ENCODE measurements around the gene TMEM198.

DNA sequence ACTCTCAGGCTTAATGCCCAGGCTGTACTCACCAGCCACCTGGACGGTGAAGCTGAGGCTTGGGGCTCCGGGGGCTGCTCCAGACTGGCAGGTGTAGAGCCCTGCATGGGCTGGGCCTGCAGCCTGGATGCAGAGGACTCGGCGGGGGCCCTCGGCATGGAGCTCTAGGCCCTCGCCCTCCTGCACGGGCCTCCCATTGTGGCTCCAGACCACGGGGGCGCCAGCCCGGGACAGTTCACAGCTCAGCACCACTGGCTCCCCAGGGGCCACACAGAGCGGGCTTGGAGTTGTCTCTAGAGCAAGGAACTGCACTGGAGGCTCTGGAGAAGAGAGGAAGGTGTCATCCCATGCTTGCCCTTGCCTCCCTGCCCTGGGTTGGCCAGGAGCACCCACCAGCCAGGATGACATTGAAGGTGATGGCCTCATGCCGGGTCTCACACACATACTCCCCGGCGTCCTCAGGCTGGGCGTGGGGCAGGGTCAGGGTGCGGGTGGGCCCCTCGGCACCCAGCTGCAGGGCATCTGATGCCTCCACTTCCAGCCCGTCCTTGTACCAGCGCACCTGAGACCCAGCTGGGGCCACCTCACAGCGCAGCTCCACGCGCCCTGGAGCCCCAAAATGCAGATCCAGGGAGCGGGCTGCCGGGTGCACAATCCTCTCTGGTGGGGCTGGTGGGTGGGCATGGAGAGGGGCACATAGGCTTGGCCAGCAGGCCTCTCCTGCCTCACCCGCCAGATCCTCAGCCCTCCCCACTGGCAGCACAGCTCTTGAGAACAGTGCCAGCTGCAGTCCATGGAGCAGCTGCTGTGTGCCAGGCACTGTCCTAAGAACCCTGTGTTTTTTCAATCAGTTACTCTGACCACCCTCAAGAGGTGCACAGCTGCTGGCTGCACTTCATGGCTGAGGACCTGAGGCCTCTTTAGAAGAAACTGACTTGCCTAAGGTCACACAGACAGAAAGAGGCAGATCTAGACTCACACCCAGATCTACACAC, 14.3 kb downstream of the TMEM198 start:
- TF ChIP-seq YY1 (IDR thresholded peaks at IDR 0.05), result no peak
- no peak for TF ChIP-seq RXRA (IDR thresholded peaks at IDR 0.05)
- no peak for TF ChIP-seq TAF1 (conservative IDR thresholded peaks at IDR 0.05)
- TF ChIP-seq, protein P1, sequence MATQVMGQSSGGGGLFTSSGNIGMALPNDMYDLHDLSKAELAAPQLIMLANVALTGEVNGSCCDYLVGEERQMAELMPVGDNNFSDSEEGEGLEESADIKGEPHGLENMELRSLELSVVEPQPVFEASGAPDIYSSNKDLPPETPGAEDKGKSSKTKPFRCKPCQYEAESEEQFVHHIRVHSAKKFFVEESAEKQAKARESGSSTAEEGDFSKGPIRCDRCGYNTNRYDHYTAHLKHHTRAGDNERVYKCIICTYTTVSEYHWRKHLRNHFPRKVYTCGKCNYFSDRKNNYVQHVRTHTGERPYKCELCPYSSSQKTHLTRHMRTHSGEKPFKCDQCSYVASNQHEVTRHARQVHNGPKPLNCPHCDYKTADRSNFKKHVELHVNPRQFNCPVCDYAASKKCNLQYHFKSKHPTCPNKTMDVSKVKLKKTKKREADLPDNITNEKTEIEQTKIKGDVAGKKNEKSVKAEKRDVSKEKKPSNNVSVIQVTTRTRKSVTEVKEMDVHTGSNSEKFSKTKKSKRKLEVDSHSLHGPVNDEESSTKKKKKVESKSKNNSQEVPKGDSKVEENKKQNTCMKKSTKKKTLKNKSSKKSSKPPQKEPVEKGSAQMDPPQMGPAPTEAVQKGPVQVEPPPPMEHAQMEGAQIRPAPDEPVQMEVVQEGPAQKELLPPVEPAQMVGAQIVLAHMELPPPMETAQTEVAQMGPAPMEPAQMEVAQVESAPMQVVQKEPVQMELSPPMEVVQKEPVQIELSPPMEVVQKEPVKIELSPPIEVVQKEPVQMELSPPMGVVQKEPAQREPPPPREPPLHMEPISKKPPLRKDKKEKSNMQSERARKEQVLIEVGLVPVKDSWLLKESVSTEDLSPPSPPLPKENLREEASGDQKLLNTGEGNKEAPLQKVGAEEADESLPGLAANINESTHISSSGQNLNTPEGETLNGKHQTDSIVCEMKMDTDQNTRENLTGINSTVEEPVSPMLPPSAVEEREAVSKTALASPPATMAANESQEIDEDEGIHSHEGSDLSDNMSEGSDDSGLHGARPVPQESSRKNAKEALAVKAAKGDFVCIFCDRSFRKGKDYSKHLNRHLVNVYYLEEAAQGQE (IDR thresholded peaks at IDR 0.05), result no peak
- TF ChIP-seq, protein P2, sequence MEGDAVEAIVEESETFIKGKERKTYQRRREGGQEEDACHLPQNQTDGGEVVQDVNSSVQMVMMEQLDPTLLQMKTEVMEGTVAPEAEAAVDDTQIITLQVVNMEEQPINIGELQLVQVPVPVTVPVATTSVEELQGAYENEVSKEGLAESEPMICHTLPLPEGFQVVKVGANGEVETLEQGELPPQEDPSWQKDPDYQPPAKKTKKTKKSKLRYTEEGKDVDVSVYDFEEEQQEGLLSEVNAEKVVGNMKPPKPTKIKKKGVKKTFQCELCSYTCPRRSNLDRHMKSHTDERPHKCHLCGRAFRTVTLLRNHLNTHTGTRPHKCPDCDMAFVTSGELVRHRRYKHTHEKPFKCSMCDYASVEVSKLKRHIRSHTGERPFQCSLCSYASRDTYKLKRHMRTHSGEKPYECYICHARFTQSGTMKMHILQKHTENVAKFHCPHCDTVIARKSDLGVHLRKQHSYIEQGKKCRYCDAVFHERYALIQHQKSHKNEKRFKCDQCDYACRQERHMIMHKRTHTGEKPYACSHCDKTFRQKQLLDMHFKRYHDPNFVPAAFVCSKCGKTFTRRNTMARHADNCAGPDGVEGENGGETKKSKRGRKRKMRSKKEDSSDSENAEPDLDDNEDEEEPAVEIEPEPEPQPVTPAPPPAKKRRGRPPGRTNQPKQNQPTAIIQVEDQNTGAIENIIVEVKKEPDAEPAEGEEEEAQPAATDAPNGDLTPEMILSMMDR (IDR thresholded peaks at IDR 0.05; ENCODE audit: low read depth, low read length, missing input control), result no peak
- TF ChIP-seq JUND (IDR thresholded peaks at IDR 0.05), result no peak
- TF ChIP-seq RAD21 (IDR thresholded peaks at IDR 0.05), result no peak
- no peak for TF ChIP-seq HNF4A (conservative IDR thresholded peaks at IDR 0.05)
- TF ChIP-seq, protein P3, sequence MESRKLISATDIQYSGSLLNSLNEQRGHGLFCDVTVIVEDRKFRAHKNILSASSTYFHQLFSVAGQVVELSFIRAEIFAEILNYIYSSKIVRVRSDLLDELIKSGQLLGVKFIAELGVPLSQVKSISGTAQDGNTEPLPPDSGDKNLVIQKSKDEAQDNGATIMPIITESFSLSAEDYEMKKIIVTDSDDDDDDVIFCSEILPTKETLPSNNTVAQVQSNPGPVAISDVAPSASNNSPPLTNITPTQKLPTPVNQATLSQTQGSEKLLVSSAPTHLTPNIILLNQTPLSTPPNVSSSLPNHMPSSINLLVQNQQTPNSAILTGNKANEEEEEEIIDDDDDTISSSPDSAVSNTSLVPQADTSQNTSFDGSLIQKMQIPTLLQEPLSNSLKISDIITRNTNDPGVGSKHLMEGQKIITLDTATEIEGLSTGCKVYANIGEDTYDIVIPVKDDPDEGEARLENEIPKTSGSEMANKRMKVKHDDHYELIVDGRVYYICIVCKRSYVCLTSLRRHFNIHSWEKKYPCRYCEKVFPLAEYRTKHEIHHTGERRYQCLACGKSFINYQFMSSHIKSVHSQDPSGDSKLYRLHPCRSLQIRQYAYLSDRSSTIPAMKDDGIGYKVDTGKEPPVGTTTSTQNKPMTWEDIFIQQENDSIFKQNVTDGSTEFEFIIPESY (IDR thresholded peaks at IDR 0.05), result no peak
- no peak for TF ChIP-seq SP1 (IDR thresholded peaks at IDR 0.05)
- TF ChIP-seq GABPA (IDR thresholded peaks at IDR 0.05 in 1 of 2, conservative IDR thresholded peaks at IDR 0.05 in 1 of 2), result no peak
- TF ChIP-seq, protein P4, sequence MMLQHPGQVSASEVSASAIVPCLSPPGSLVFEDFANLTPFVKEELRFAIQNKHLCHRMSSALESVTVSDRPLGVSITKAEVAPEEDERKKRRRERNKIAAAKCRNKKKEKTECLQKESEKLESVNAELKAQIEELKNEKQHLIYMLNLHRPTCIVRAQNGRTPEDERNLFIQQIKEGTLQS (IDR thresholded peaks at IDR 0.05), result no peak
